HG02970 (cell line): ENCODE results near the gene SLC25A3.
"Not testable (repeated sequence)": the region's sequence is repeated elsewhere in the genome, so short reads cannot be mapped to it uniquely, and the experiment has no call there.

ENCODE experiments used
- ATAC-seq: cut with Tn5 transposase; IDR thresholded peaks from one replicate; pipeline ENCODE4 v1.9.1; 2021; ENCODE audit warnings: mild to moderate bottlenecking, moderate library complexity, moderate number of reproducible peaks; ENCODE audit not compliant: unreplicated experiment, low FRiP score

Gene SLC25A3

GRCh38 chr12:98593351-98594049 lies at the start of gene SLC25A3:
SLC25A3 (plus strand) TSS chr12:98593686; CDS start chr12:98593979, 293 bp downstream.
- peak; percentile 99 for ATAC-seq

DNA sequence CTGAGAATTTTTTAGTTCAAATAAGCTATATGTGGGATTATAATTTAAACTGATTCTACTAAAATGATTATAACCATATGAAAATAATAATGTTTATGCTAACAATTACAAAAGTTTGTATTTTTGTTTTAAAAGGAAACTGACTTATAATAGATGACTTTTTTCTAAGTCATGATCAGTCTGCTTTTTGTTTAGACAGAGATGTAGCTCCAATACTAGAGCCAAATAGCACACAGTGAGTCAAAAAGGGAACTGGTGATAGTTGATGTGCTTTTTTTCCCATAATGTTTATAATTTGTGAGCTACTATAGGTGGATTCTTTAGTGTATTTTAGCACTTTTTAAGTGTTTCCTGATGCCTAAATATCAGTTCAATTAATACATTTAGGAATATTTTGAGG lies 49.8 kb upstream of the SLC25A3 start:
- ATAC-seq: no peak

DNA sequence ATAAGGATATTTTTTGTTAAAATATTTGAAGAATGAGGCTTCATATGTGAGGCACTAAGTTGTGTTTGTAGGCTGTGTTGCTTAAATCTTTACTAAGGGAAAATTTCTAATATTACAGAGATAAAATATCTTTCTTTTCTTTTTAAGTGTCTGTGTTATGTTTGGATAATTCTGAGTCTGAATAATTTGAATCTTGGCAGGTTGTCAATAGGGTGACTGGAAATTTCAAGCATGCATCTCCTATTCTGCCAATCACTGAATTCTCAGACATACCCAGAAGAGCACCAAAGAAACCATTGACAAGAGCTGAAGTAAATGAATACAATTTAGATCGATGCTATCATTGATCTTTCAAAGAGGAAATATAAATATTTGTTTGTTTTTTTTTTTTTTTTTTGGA lies 48.7 kb upstream of the SLC25A3 start:
- ATAC-seq: no peak

DNA sequence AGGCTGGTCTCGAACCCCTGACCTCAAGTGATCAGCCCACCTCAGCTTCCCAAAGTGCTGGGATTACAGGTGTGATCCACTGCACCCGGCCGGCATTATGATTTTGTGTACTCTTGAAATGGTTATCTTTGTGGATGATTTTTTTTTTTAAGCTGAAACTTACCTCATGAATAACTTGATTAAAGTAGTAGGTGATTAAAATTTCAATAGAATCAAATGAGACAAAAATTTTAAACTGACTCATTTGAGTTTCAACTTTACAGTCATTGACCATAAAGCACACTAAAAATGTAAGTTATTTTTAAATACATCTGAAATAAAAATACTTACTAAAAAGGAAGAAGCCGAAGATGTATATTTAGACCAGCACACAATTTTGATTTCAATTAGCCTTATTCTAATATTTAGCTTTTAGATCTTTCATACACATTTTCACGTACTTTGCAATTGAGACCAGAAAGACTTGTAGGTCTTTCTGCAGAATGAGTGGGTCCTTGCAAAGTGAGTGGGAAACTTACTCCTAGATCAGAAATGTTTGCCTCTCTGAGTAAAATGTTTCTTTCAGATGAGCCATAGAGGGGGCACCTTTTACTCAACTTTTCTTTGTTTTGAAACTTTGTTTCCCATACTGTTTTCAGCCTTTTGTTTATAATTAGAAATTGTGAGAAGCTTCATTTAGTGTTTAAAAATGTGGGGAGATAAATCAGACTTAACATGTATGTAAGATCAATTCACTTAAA lies 43.9 kb upstream of the SLC25A3 start:
- ATAC-seq: no peak

- ATAC-seq: no peak
These were observed 41.7 kb upstream of the SLC25A3 start for GRCh38 chr12:98551787-98552186.

- not testable (repeated sequence) for ATAC-seq
These were observed 35.4 kb upstream of the SLC25A3 start for GRCh38 chr12:98558097-98558496.

- no peak for ATAC-seq
These were observed 33.8 kb upstream of the SLC25A3 start for GRCh38 chr12:98559666-98560065.

- no peak for ATAC-seq
These were observed 31.6 kb upstream of the SLC25A3 start for GRCh38 chr12:98561846-98562245.

GRCh38 chr12:98572010-98572409 lies 21.5 kb upstream of the SLC25A3 start:
- ATAC-seq: no peak

DNA sequence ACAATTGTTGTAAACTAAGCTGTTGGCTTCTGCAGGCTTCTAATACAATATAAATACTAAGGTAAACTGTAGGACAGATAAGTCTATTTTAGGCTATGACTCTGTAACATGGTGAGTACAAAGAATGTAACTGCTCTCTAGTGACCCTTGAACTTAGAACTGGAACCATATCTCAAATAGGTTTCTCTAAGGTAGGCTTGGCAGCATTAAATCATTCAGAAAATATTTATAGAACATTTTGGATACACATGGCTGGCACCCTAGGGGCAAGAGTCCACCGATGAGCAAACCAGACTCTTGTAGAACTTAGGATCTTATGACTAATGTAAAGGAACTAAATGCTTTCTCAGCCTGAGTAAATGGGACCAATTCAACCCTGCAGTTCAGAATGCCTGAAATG lies 19.4 kb upstream of the SLC25A3 start:
- no peak for ATAC-seq

GRCh38 chr12:98575013-98575412 lies 18.5 kb upstream of the SLC25A3 start:
- no peak for ATAC-seq

DNA sequence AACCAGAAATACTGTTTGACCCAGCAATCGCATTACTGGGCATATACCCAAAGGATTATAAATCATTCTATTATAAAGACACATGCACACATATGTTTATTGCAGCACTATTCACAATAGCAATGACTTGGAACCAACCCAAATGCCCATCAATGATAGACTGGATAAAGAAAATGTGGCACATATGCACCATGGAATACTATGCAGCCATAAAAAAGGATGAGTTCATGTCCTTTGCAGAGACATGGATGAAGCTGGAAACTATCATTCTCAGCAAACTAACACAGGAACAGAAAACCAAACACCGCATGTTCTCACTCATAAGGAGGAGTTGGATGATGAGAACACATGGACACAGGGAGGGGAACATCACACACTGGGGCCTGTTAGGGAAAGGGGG lies 16.7 kb upstream of the SLC25A3 start:
- ATAC-seq: not testable (repeated sequence)

DNA sequence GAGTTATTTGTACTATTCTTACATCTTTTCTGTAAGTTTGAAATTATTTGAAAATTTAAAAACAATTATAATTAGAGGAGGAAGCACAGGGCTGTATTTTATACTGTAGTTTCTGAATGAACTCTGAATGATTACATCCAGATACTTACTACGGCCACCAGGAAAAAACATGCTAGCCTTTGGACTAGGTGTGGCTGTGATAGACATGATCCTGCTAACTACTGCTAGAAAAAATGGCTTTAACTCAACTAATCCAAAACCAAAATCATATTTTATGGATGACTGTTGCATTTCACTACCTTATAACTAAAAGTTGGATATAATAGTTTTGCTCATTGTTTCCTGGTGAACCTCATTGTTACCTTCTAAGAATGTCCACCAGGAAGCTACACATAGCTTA lies 15.1 kb upstream of the SLC25A3 start:
- ATAC-seq: no peak

DNA sequence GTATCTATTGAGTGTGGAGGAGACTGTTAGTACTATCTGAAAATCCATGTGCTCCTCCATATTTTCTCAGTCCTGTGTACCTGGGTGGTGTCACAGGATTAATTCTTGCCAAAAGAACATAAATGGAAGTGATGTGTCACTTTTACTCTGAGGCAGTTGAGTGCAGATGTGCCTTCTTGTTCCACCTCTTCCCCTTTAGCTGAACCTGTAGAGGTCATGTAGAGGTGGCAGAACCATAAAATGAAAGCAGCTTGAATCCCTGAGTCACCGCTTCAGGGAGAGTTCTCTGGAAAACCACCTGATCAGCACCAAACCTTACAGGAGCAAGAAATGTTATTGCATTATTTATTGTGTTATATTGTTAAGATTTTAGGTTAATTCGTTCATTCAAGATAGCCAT lies 14.7 kb upstream of the SLC25A3 start:
- ATAC-seq: no peak

- no peak for ATAC-seq
These were observed 14.1 kb upstream of the SLC25A3 start for GRCh38 chr12:98579347-98579746.

DNA sequence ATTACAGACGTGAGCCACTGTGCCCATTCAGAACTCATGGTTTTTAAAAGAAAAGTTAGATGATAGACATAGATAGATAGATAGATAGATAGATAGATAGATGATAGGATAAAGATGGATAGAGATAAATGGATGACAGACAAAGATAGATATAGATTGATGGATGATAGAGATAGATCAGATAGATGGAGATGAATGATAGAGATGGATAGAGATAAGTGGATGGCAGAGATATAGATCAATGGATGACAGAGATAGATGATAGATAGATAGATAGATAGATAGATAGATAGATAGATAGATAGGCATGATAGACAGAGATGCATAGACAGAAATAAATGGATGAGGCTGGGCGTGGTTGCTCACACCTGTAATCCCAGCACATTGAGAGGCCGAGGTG lies 13.7 kb upstream of the SLC25A3 start:
- ATAC-seq: no peak

GRCh38 chr12:98580695-98581094 lies 12.8 kb upstream of the SLC25A3 start:
- ATAC-seq: no peak

GRCh38 chr12:98581101-98581500 lies 12.4 kb upstream of the SLC25A3 start:
- no peak for ATAC-seq

- ATAC-seq: no peak
These were observed 11.4 kb upstream of the SLC25A3 start for GRCh38 chr12:98582093-98582492.

DNA sequence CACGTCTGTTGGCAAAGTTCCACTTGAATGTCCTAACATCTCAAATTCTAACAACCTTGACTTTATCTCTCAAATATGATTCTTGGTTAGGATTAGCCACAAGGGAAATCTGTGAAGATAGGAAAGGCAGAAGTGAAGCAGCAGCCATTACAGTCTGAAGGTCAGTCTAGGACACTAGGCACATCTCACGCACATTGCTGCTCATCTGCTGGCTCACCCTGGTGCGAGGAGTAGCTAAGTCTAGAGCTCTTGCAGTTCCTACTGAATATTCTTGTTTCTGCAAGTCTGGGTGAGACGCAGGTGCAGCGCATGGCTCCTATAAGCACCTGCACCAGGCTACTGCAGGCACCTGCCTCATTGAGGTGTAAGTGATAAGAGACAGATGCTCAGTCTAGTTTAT lies 6.4 kb upstream of the SLC25A3 start:
- no peak for ATAC-seq

DNA sequence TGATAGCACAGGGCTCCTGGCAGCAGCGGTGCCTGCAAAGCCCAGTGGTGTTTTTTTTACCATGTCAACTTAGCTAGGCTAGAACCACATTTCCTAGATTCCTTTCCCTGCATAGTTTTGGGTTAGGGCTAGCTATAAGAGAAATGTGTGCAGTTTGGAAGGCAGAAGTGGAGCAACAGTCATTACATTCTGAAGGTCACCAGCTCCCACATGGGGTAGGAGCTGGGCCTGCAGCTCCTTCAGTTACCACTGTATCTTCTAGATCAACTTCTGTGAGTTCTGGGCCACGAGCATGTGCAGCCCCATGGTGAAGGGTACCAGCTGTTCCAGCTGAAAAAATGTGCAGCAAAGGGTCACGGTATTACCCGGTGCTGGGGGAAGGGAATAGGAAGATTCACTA lies 2.3 kb upstream of the SLC25A3 start:
- ATAC-seq: no peak

DNA sequence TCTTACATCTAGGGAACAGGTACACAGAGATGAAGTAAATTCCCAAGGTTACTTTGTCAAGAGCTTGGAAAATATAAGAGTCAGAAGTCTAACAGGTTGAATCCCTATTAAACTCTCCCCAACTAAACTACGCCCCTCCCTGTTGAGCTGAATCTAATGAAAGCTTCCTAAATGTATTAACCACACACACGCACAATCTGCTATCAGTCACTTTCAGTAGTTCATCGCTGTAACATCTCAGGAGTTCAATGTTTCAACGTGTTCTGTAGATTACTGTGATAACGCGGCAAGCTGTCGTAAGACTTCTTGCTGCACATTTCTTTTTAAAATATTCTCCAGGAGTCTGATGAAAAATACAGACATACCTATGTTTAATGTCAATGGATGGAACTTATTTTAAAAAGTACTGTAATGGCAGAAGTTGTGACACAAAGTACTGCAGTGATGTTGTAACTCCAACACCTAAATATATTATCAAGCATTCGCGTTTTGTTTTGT lies 612 bp upstream of the SLC25A3 start:
- no peak for ATAC-seq
